Esophagus muscularis mucosa (tissue), 3 donors: ENCODE data around the gene NFATC3.

ENCODE experiments used
- POLR2A ChIP-seq: fragments of 450-650 bp; IDR thresholded peaks from one replicate; pipeline ENCODE4 v1.6.1; 2017; ENCODE audit warnings: antibody characterized with exemption, moderate library complexity, mild to moderate bottlenecking, low read depth
- POLR2AphosphoS5 ChIP-seq, 2 donors: sonication (generic); formaldehyde crosslinking; IDR thresholded peaks; one replicate each; pipeline ENCODE4 v1.6.1; 2017; ENCODE audit warnings: antibody characterized with exemption in 2 of 2
- TF ChIP-seq, protein P1 (sequence below), 3 experiments: fragments of 200-600 bp in 2 of 3; fragments of 450-650 bp in 1 of 3; sonication (generic) in 2 of 3; IDR thresholded peaks; one replicate each; pipeline ENCODE4 v1.5.1; 2017 to 2019; ENCODE audit warnings: antibody characterized with exemption in 3 of 3, mild to moderate bottlenecking in 2 of 3, moderate library complexity in 1 of 3

DNA sequence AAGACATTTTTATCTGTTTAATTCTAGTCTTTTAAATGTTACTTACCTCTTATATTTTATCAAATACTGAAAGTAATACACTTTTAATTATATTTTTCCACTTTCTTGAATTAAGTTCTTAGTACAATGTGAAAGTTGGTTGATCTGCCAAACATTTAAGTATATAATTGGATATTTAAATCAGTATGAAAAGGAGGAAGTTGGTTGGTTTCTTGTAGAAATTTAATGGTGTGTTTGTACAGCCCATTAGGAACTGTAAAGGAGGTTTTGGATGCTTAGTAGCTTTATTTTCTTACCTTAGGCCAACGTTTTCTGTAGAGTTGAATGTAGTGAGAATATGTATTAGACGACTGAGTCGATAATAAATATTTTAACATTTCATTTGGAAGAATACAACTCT lies 5.4 kb downstream of the NFATC3 start:
- TF ChIP-seq, protein P1, sequence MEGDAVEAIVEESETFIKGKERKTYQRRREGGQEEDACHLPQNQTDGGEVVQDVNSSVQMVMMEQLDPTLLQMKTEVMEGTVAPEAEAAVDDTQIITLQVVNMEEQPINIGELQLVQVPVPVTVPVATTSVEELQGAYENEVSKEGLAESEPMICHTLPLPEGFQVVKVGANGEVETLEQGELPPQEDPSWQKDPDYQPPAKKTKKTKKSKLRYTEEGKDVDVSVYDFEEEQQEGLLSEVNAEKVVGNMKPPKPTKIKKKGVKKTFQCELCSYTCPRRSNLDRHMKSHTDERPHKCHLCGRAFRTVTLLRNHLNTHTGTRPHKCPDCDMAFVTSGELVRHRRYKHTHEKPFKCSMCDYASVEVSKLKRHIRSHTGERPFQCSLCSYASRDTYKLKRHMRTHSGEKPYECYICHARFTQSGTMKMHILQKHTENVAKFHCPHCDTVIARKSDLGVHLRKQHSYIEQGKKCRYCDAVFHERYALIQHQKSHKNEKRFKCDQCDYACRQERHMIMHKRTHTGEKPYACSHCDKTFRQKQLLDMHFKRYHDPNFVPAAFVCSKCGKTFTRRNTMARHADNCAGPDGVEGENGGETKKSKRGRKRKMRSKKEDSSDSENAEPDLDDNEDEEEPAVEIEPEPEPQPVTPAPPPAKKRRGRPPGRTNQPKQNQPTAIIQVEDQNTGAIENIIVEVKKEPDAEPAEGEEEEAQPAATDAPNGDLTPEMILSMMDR (IDR thresholded peaks at IDR 0.05): no peak
- TF ChIP-seq POLR2AphosphoS5 (IDR thresholded peaks at IDR 0.05) (no peak), POLR2A (no peak)
